Measurements from ENCODE around the gene ENTPD2. TPM values are rescaled to one million over a fixed set of nuclear protein-coding genes. Genes with fewer than 3 reads are reported as not detected.

ENTPD2 gene
- total RNA-seq, 2 donors from 2014 or later = 9.8 to 10.9 TPM

GRCh38 chr9:137067860-137068538, 14.1 kb upstream of the ENTPD2 start:
- H3K4me1 ChIP-seq (replicated peaks) = peaks cover 3% of the 10 kb centered on the region
- peak; percentile 78 for DNase-seq (ENCODE audit: low spot score)
- intact Hi-C loops (cut with DNase I) = loop anchor here (10.0 kb wide), 1 partner anchor 283 kb away; no protein-coding TSS in a partner anchor
- no peak overlapping the region for H3K4me3 ChIP-seq
- no peaks in the 10 kb centered on the region for H3K36me3 ChIP-seq
- H3K27me3 ChIP-seq (replicated peaks; ENCODE audit: insufficient read depth) = no peaks in the 10 kb centered on the region
- H3K27ac ChIP-seq = peak overlapping the region in 1 of 2 donors; percentile 34
- TF ChIP-seq POLR2AphosphoS5 (IDR thresholded peaks at IDR 0.05) = peak; percentile 68
- TF ChIP-seq POLR2A (IDR thresholded peaks at IDR 0.05) = no peak
- peak; percentile 48 to 94 (median 84) for TF ChIP-seq CTCF (IDR thresholded peaks at IDR 0.05)
- no peaks in the 10 kb centered on the region for H3K9me3 ChIP-seq
- WGBS = 50% methylated on average over 12 of the region's 12 CpGs

GRCh38 chr9:137066096-137066861, 12.4 kb upstream of the ENTPD2 start:
- WGBS = 80% methylated on average over 14 of the region's 26 CpGs
- no peak for DNase-seq (ENCODE audit: low spot score)
- intact Hi-C loops (cut with DNase I) = loop anchor here (10.0 kb wide), 1 partner anchor 281 kb away; no protein-coding TSS in a partner anchor
- Histone ChIP-seq H3K27me3 (replicated peaks; ENCODE audit: insufficient read depth) (no peaks in the 10 kb centered on the region), H3K4me1 (replicated peaks) (peaks cover 3% of the 10 kb centered on the region), H3K36me3 (no peaks in the 10 kb centered on the region), H3K9me3 (no peaks in the 10 kb centered on the region), H3K4me3 (no peak overlapping the region), H3K27ac (no peak overlapping the region)
- TF ChIP-seq CTCF (IDR thresholded peaks at IDR 0.05) = no peak
- no peak for TF ChIP-seq POLR2A (IDR thresholded peaks at IDR 0.05)

- Histone ChIP-seq H3K4me1 (replicated peaks) (peaks cover 3% of the 10 kb centered on the region), H3K27me3 (replicated peaks; ENCODE audit: insufficient read depth) (no peaks in the 10 kb centered on the region), H3K4me3 (no peak overlapping the region), H3K9me3 (no peaks in the 10 kb centered on the region), H3K36me3 (no peaks in the 10 kb centered on the region), H3K27ac (no peak overlapping the region)
- no peak for DNase-seq (ENCODE audit: low spot score)
- intact Hi-C loops (cut with DNase I) = loop anchor here (10.0 kb wide), 1 partner anchor 281 kb away; no protein-coding TSS in a partner anchor
- no peak for TF ChIP-seq CTCF (IDR thresholded peaks at IDR 0.05)
- TF ChIP-seq POLR2A (IDR thresholded peaks at IDR 0.05) = no peak
- whole genome bisulfite sequencing = 94% methylated on average over 23 of the region's 23 CpGs
Measured at GRCh38 chr9:137065336-137065967, 11.6 kb upstream of the ENTPD2 start.

GRCh38 chr9:137064880-137065164, 11.0 kb upstream of the ENTPD2 start:
- Histone ChIP-seq H3K4me3 (no peak overlapping the region), H3K36me3 (no peaks in the 10 kb centered on the region), H3K27me3 (replicated peaks; ENCODE audit: insufficient read depth) (no peaks in the 10 kb centered on the region), H3K27ac (no peak overlapping the region), H3K4me1 (replicated peaks) (peaks cover 3% of the 10 kb centered on the region), H3K9me3 (no peaks in the 10 kb centered on the region)
- TF ChIP-seq POLR2AphosphoS5 (IDR thresholded peaks at IDR 0.05) = no peak
- no peak for TF ChIP-seq CTCF (IDR thresholded peaks at IDR 0.05)
- no peak for TF ChIP-seq POLR2A (IDR thresholded peaks at IDR 0.05)
- whole genome bisulfite sequencing = 62% methylated on average over 12 of the region's 12 CpGs
- no peak for DNase-seq (ENCODE audit: low spot score)
- intact Hi-C loops (cut with DNase I) = loop anchor here (10.0 kb wide), 1 partner anchor 280 kb away; no protein-coding TSS in a partner anchor
